H9 (cell line): ENCODE data around the gene CCBE1. TPM values are rescaled to one million over a fixed set of nuclear protein-coding genes. Genes with fewer than 3 reads are reported as not detected.

Experiments
- DNase-seq: peaks from one replicate; pipeline ENCODE4 v3.0.0-alpha.2; 2017
- H2AFZ ChIP-seq: one replicate; pipeline ENCODE4 v1.6.1; 2013; ENCODE audit warnings: mild to moderate bottlenecking, low read length, control low read depth, moderate library complexity
- H2AK5ac ChIP-seq: 2 replicates; pipeline ENCODE4 v1.6.1; 2013; ENCODE audit warnings: low read length, control low read depth, mixed read lengths; ENCODE audit not compliant: insufficient read length
- H2BK120ac ChIP-seq: one replicate; pipeline ENCODE4 v1.6.1; 2013; ENCODE audit warnings: low read depth, mild to moderate bottlenecking, low read length, control low read depth, inconsistent platforms; ENCODE audit not compliant: poor library complexity, severe bottlenecking
- H2BK12ac ChIP-seq: 2 replicates; pipeline ENCODE4 v1.6.1; 2013; ENCODE audit warnings: low read length, control low read depth, mixed read lengths, low read depth; ENCODE audit not compliant: insufficient read length
- H2BK15ac ChIP-seq: 2 replicates; pipeline ENCODE4 v1.6.1; 2013; ENCODE audit warnings: low read depth, low read length, control low read depth
- H2BK20ac ChIP-seq: one replicate; pipeline ENCODE4 v1.6.1; 2013; ENCODE audit warnings: low read depth, mild to moderate bottlenecking, low read length, control low read depth, inconsistent platforms; ENCODE audit not compliant: poor library complexity, severe bottlenecking
- H2BK5ac ChIP-seq: 2 replicates; pipeline ENCODE4 v1.6.1; 2013; ENCODE audit warnings: low read length, control low read depth, mixed read lengths; ENCODE audit not compliant: insufficient read length
- H3K14ac ChIP-seq: 2 replicates; pipeline ENCODE4 v1.6.1; 2013; ENCODE audit warnings: low read length, control low read depth; ENCODE audit not compliant: insufficient read depth
- H3K18ac ChIP-seq: 2 replicates; pipeline ENCODE4 v1.6.1; 2013; ENCODE audit warnings: low read depth, mild to moderate bottlenecking, mixed read lengths, low read length, control low read depth; ENCODE audit not compliant: insufficient read length
- H3K23ac ChIP-seq: 2 replicates; pipeline ENCODE4 v1.6.1; 2013; ENCODE audit warnings: low read length, control low read depth, mixed read lengths, low read depth; ENCODE audit not compliant: insufficient read length
- H3K23me2 ChIP-seq: 2 replicates; pipeline ENCODE4 v1.6.1; 2013; ENCODE audit warnings: low read depth, mild to moderate bottlenecking, mixed read lengths, low read length, control low read depth; ENCODE audit not compliant: insufficient read length, poor library complexity, severe bottlenecking
- H3K27ac ChIP-seq: 2 replicates; pipeline ENCODE4 v1.5.1; 2013; ENCODE audit warnings: low read length, control low read depth, mixed read lengths, low read depth; ENCODE audit not compliant: insufficient read length
- H3K27me3 ChIP-seq: 2 replicates; pipeline ENCODE4 v1.6.1; 2013; ENCODE audit warnings: low read length, control low read depth, inconsistent platforms; ENCODE audit not compliant: insufficient read depth
- H3K4ac ChIP-seq: 2 replicates; pipeline ENCODE4 v1.6.1; 2013; ENCODE audit warnings: low read depth, mild to moderate bottlenecking, control low read depth, inconsistent platforms, low read length, moderate library complexity
- H3K4me1 ChIP-seq: 2 replicates; pipeline ENCODE4 v1.6.1; 2013; ENCODE audit warnings: low read length, control low read depth, inconsistent platforms; ENCODE audit not compliant: insufficient read depth
- H3K4me2 ChIP-seq: 2 replicates; pipeline ENCODE4 v1.6.1; 2013; ENCODE audit warnings: low read length, control low read depth, mixed read lengths; ENCODE audit not compliant: insufficient read length, insufficient read depth
- H3K56ac ChIP-seq: 2 replicates; pipeline ENCODE4 v1.6.1; 2013; ENCODE audit warnings: low read depth, mild to moderate bottlenecking, mixed read lengths, low read length, control low read depth; ENCODE audit not compliant: insufficient read length
- H3K79me1 ChIP-seq: 2 replicates; pipeline ENCODE4 v1.6.1; 2013; ENCODE audit warnings: low read depth, mild to moderate bottlenecking, moderate library complexity, low read length, control low read depth, inconsistent platforms; ENCODE audit not compliant: insufficient read depth, poor library complexity, severe bottlenecking
- H3K79me2 ChIP-seq: 2 replicates; pipeline ENCODE4 v1.6.1; 2013; ENCODE audit warnings: low read length, control low read depth, inconsistent platforms; ENCODE audit not compliant: insufficient read depth
- H3K9ac ChIP-seq: 2 replicates; pipeline ENCODE4 v1.6.1; 2013; ENCODE audit warnings: low read length, control low read depth, mixed read lengths; ENCODE audit not compliant: insufficient read length; ENCODE audit errors: extremely low read depth
- H3K9me3 ChIP-seq: one replicate; pipeline ENCODE4 v1.6.1; 2013; ENCODE audit warnings: low read depth, low read length, inconsistent platforms; ENCODE audit not compliant: control insufficient read depth
- H3T11ph ChIP-seq: one replicate; pipeline ENCODE4 v1.6.1; 2013; ENCODE audit warnings: mild to moderate bottlenecking, low read length, control low read depth, inconsistent platforms
- H4K20me1 ChIP-seq: one replicate; pipeline ENCODE4 v1.6.1; 2013; ENCODE audit not compliant: control insufficient read depth, insufficient read length, insufficient read depth
- H4K5ac ChIP-seq: 2 replicates; pipeline ENCODE4 v1.6.1; 2013; ENCODE audit warnings: low read depth, mild to moderate bottlenecking, mixed read lengths, low read length, control low read depth; ENCODE audit not compliant: insufficient read length
- H4K8ac ChIP-seq: replicated peaks from 2 replicates; pipeline ENCODE4 v1.6.1; 2013; ENCODE audit warnings: low read length, control low read depth, mixed read lengths, low read depth; ENCODE audit not compliant: insufficient read length
- H4K91ac ChIP-seq: 2 replicates; pipeline ENCODE4 v1.6.1; 2013; ENCODE audit warnings: low read depth, mild to moderate bottlenecking, moderate library complexity, mixed read lengths, low read length, control low read depth; ENCODE audit not compliant: insufficient read length
- H3K27ac Mint-ChIP-seq, 3 experiments: 2 replicates in 2 of 3; 3 replicates in 1 of 3; pipeline ENCODE4 v1.8.0; 2020 to 2021; ENCODE audit warnings: mixed read lengths in 3 of 3, mild to moderate bottlenecking in 1 of 3, moderate library complexity in 1 of 3
- H3K27me3 Mint-ChIP-seq: 2 replicates; pipeline ENCODE4 v1.8.0; 2021; ENCODE audit warnings: low read depth, mild to moderate bottlenecking, moderate library complexity, mixed read lengths
- H3K36me3 Mint-ChIP-seq, 3 experiments: 2 replicates in 2 of 3; 3 replicates in 1 of 3; pipeline ENCODE4 v1.8.0; 2020 to 2021; ENCODE audit warnings: low read depth in 3 of 3, mixed read lengths in 3 of 3; ENCODE audit not compliant: insufficient read depth in 1 of 3
- H3K4me1 Mint-ChIP-seq, 2 experiments: 2 replicates each; pipeline ENCODE4 v1.8.0; 2020; ENCODE audit warnings: mixed read lengths in 2 of 2
- H3K4me3 Mint-ChIP-seq, 2 experiments: 2 replicates in 1 of 2; 3 replicates in 1 of 2; pipeline ENCODE4 v1.8.0; 2020 to 2021; ENCODE audit warnings: mild to moderate bottlenecking in 2 of 2, mixed read lengths in 2 of 2, moderate library complexity in 1 of 2
- H3K9me3 Mint-ChIP-seq, 2 experiments: 2 replicates in 1 of 2; 3 replicates in 1 of 2; pipeline ENCODE4 v1.8.0; 2020; ENCODE audit warnings: mild to moderate bottlenecking in 2 of 2, mixed read lengths in 2 of 2, moderate library complexity in 1 of 2
- CTCF ChIP-seq: fragments of 200-600 bp; sonication (generic); conservative IDR thresholded peaks from 3 replicates; pipeline ENCODE4 v1.8.0; 2021; ENCODE audit warnings: antibody characterized with exemption, mild to moderate bottlenecking
- WGBS: extraction: QIAGEN DNeasy Blood & Tissue Kit; methylation state at CpG from one replicate; pipeline ENCODE4 v1.1.7; 2013; ENCODE audit warnings: missing lambda C conversion rate, low lambda C conversion rate, mixed read lengths; ENCODE audit not compliant: insufficient read length; ENCODE audit errors: extremely low coverage; 5-methylcytosine and 5-hydroxymethylcytosine counted together
- total RNA-seq: library from RNA; stranded (reverse); gene quantifications from 2 replicates; pipeline ENCODE4 v1.2.1, GENCODE V29; 2021

The CCBE1 gene
- total RNA-seq, 1 experiment from 2014 or later = 0.39 TPM

GRCh38 chr18:59560556-59560955, 136.7 kb downstream of the CCBE1 start:
- Histone ChIP-seq H3K4me2 (no peak overlapping the region), H3K27ac (no peak overlapping the region), H3K9me3 (no peaks in the 10 kb centered on the region), H3K79me2 (no peaks in the 10 kb centered on the region), H3K9ac (no peak overlapping the region), H3K23ac (no peak overlapping the region), H4K91ac (no peak overlapping the region), H2AFZ (no peak overlapping the region), H4K8ac (no peak overlapping the region), H3K14ac (no peak overlapping the region), H2AK5ac (no peak overlapping the region), H3K23me2 (no peaks in the 10 kb centered on the region), H2BK12ac (no peak overlapping the region), H3K27me3 (no peaks in the 10 kb centered on the region), H3T11ph (no peak overlapping the region), H3K18ac (no peak overlapping the region), H4K5ac (no peak overlapping the region), H3K4me1 (peaks cover 3% of the 10 kb centered on the region; the same call in 1 of the 2 replicates), H2BK20ac (no peak overlapping the region), H2BK15ac (no peak overlapping the region), H4K20me1 (no peaks in the 10 kb centered on the region), H3K56ac (no peak overlapping the region), H3K79me1 (no peaks in the 10 kb centered on the region), H2BK120ac (no peak overlapping the region), H2BK5ac (no peak overlapping the region), H3K4ac (no peak overlapping the region)
- TF ChIP-seq CTCF = no peak
- Mint-ChIP-seq H3K4me3 (no peak overlapping the region), H3K27me3 (no peaks in the 10 kb centered on the region; the same call in 1 of the 2 replicates), H3K27ac (no peak overlapping the region; a peak in 1 of 7 replicates), H3K4me1 (peaks cover 9 to 11% of the 10 kb centered on the region in 2 experiments), H3K9me3 (peaks cover 6 to 7% of the 10 kb centered on the region in 2 experiments; a peak in 4 of 5 replicates), H3K36me3 (peaks cover 0 to 10% (median 0%) of the 10 kb centered on the region in 3 experiments; a peak in 3 of 7 replicates)
- DNase-seq = no peak
- no CpG with 5 or more reads among the region's 7 CpGs for WGBS
